Measurements from ENCODE around the gene MRPL39.

DNA sequence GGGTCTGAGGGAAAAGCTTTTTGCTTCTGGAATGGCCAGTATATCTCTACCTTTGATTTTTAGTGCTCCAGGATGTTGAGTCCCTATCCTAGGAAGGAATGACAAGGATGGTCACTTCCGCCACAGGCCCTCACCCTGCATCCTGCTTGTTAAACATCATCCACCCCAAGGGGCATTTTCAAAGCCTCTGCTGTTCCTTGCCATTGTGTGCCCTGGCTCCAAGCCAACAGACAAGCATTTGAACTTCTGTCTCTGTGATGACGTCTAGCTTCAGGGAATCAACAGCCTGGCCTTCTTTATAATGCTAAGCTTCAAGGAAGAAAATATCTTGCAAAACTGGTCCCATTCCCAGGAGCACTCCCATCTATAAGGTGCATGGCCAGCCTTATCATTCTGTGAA, 19.5 kb upstream of the MRPL39 start:
- TF ChIP-seq POLR2AphosphoS5 (IDR thresholded peaks at IDR 0.05; ENCODE audit: insufficient read depth, low read depth, low read length) (no peak), POLR2A (IDR thresholded peaks at IDR 0.05; ENCODE audit: low read depth, low read length) (no peak), CTCF (IDR thresholded peaks at IDR 0.05; ENCODE audit: extremely low read depth in 1 of 2, insufficient read depth in 1 of 2, low read depth in 1 of 2, low read length in 2 of 2) (no peak), EZH2 (IDR thresholded peaks at IDR 0.05; ENCODE audit: borderline replicate concordance, low read depth, low read length, severe bottlenecking) (no peak), JUN (IDR thresholded peaks at IDR 0.05; ENCODE audit: borderline replicate concordance, insufficient read depth, insufficient read length, low read depth) (no peak)
- TF ChIP-seq, protein P1, sequence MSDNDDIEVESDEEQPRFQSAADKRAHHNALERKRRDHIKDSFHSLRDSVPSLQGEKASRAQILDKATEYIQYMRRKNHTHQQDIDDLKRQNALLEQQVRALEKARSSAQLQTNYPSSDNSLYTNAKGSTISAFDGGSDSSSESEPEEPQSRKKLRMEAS (IDR thresholded peaks at IDR 0.05; ENCODE audit: insufficient read depth, insufficient read length): no peak

All from endothelial cell of umbilical vein (primary cell).